K562 (cell line): Measurements from ENCODE around the gene KIR3DL2. TPM values are rescaled to one million over a fixed set of nuclear protein-coding genes. Genes with fewer than 3 reads are reported as not detected.
"Not testable (repeated sequence)": the region's sequence is repeated elsewhere in the genome, so short reads cannot be mapped to it uniquely, and the experiment has no call there.

ENCODE experiments used
- ATAC-seq: fragments of 200-7000 bp; cut with Tn5 transposase; 3 replicates; pipeline ENCODE4 v1.9.1; 2020; ENCODE audit warnings: moderate library complexity
- BruUV-seq: library from RNA; stranded (reverse); fragments of 400-500 nt; replicated peaks from 2 replicates; lab custom pipeline; 2021; lab: Mats Ljungman, UMichigan
- CTCF ChIA-PET: fragments of 300-600 bp; formaldehyde crosslinking; extraction: SDS; loops from one replicate; lab custom pipeline; 2021; ENCODE audit warnings: low intra/inter-chr PET ratio; lab: Yijun Ruan, JAX
- POLR2A ChIA-PET: fragments of 300-600, 350-650 bp; sonication (Branson Sonifier 250); formaldehyde crosslinking; extraction: SDS; loops from one replicate; lab custom pipeline; 2021; ENCODE audit warnings: antibody characterized with exemption, inconsistent platforms; lab: Yijun Ruan, JAX
- DNase-seq, 4 experiments: peaks; one replicate each; pipeline versions ENCODE4 v3.0.0 to v3.0.0-alpha.2; 2011 to 2018; ENCODE audit warnings: low spot score in 3 of 4, mixed read lengths in 3 of 4; ENCODE audit errors: extremely low read depth in 1 of 4
- FAIRE-seq: peaks from 2 replicates; lab custom pipeline; 2011; peaks lifted over from hg19 to GRCh38; lab: Jason Lieb, UNC
- H2AFZ ChIP-seq: 2 replicates; pipeline ENCODE4 v1.6.0; 2011; ENCODE audit warnings: low read depth, low read length, control low read depth, inconsistent platforms
- H3K27ac ChIP-seq: fragments of 200-600 bp; 3 replicates; pipeline ENCODE4 v1.8.0; 2011; ENCODE audit warnings: low read depth, mild to moderate bottlenecking, control low read depth, inconsistent platforms, low read length, moderate library complexity, mixed read lengths; ENCODE audit errors: extremely low read depth
- H3K27me3 ChIP-seq, 2 experiments: fragments of 300-600 bp in 1 of 2; 2 replicates in 1 of 2; 3 replicates in 1 of 2; pipeline versions ENCODE4 v1.6.0 to v1.8.0; 2011; ENCODE audit warnings: inconsistent platforms in 2 of 2, low read length in 2 of 2, mild to moderate bottlenecking in 1 of 2, mixed read lengths in 1 of 2, moderate library complexity in 1 of 2; ENCODE audit not compliant: control insufficient read depth in 2 of 2, insufficient read depth in 2 of 2
- H3K36me3 ChIP-seq: fragments of 300-600 bp; 3 replicates; pipeline ENCODE4 v1.8.0; 2011; ENCODE audit warnings: mild to moderate bottlenecking, low read length, inconsistent platforms; ENCODE audit not compliant: control insufficient read depth, insufficient read depth
- H3K4me1 ChIP-seq, 2 experiments: fragments of 200-600 bp in 1 of 2; replicated peaks in 1 of 2; 2 replicates in 1 of 2; 3 replicates in 1 of 2; pipeline versions ENCODE4 v1.5.1 to v1.8.0; 2011; ENCODE audit warnings: inconsistent platforms in 2 of 2, low read length in 2 of 2, mild to moderate bottlenecking in 1 of 2, mixed read lengths in 1 of 2, moderate library complexity in 1 of 2; ENCODE audit not compliant: control insufficient read depth in 2 of 2, insufficient read depth in 2 of 2
- H3K4me2 ChIP-seq: 2 replicates; pipeline ENCODE4 v1.6.1; 2011; ENCODE audit warnings: low read length, control low read depth, inconsistent platforms, mixed read lengths; ENCODE audit not compliant: insufficient read depth
- H3K4me3 ChIP-seq: fragments of 200-600 bp; sonication (generic), shearing (Covaris generic); 2 replicates; pipeline ENCODE4 v1.5.1; 2016; ENCODE audit warnings: control low read depth, inconsistent platforms
- H3K79me2 ChIP-seq: fragments of 200-600 bp; 3 replicates; pipeline ENCODE4 v1.8.0; 2011; ENCODE audit warnings: low read length, inconsistent platforms; ENCODE audit not compliant: control insufficient read depth, insufficient read depth
- H3K9ac ChIP-seq, 2 experiments: 2 replicates each; pipeline versions ENCODE4 v1.6.0 to v1.6.1; 2011; ENCODE audit warnings: low read depth in 2 of 2, low read length in 2 of 2, control low read depth in 1 of 2, inconsistent platforms in 1 of 2, mild to moderate bottlenecking in 1 of 2, mixed read lengths in 1 of 2; ENCODE audit not compliant: insufficient read depth in 1 of 2
- H3K9me1 ChIP-seq: one replicate; pipeline ENCODE4 v1.6.0; 2011; ENCODE audit warnings: inconsistent platforms, mild to moderate bottlenecking, low read length, moderate library complexity; ENCODE audit not compliant: control insufficient read depth, insufficient read depth
- H3K9me3 ChIP-seq: replicated peaks from 2 replicates; pipeline ENCODE4 v1.5.1; 2011; ENCODE audit warnings: low read depth, low read length, inconsistent platforms; ENCODE audit not compliant: control insufficient read depth, insufficient read depth
- H4K20me1 ChIP-seq: replicated peaks from 2 replicates; pipeline ENCODE4 v1.6.1; 2011; ENCODE audit warnings: low read length, inconsistent platforms, mixed read lengths; ENCODE audit not compliant: control insufficient read depth, insufficient read depth
- ATF1 ChIP-seq, 2 experiments: fragments of 450-650 bp in 1 of 2; IDR thresholded peaks; 2 replicates each; pipeline ENCODE4 v1.6.1; 2016; ENCODE audit warnings: missing compliant biosample characterization in 1 of 2, missing genetic modification characterization in 1 of 2
- HMG20A ChIP-seq: fragments of 450-650 bp; formaldehyde crosslinking; conservative IDR thresholded peaks from 2 replicates; pipeline ENCODE4 v1.4.0; 2020; ENCODE audit warnings: mild to moderate bottlenecking, mixed read lengths
- NBN ChIP-seq: fragments of 450-650 bp; IDR thresholded peaks from 2 replicates; pipeline ENCODE4 v1.6.1; 2016; ENCODE audit warnings: low read depth, mild to moderate bottlenecking
- ZNF830 ChIP-seq: fragments of 250-450 bp; sonication (Bioruptor Pico); IDR thresholded peaks from 2 replicates; pipeline ENCODE4 v1.5.0; 2021; ENCODE audit warnings: mild to moderate bottlenecking
- WGBS: fragments of 100-300 bp; shearing (Covaris generic); methylation state at CpG from one replicate; pipeline ENCODE4 v1.1.6; 2016; ENCODE audit warnings: low coverage, mixed read lengths; ENCODE audit not compliant: insufficient coverage; ENCODE audit errors: missing lambda C conversion rate; 5-methylcytosine and 5-hydroxymethylcytosine counted together
- in situ Hi-C: fragments of 300-500 bp; cut with MboI; formaldehyde crosslinking; loops from 4 replicates; pipeline ENCODE4 v1.15.0; 2018; ENCODE audit warnings: inconsistent platforms, mixed read lengths
- intact Hi-C: fragments of 100-400 bp; cut with micrococcal nuclease; formaldehyde crosslinking; loops from 2 replicates; pipeline ENCODE4 v1.14.2; 2022
- polyA plus RNA-seq, 8 experiments: library from polyadenylated mRNA; depleted of rRNA in 4 of 8; stranded (reverse) in 5 of 8; unstranded in 3 of 8; fragments of >200 nt; fragmentation: Nextera tagmentation in 2 of 8; fragmentation: Illumina TruSeq in 1 of 8; extraction: Ambion mirVana in 2 of 8; extraction: Trizol in 1 of 8; gene quantifications; 2 replicates each; pipeline versions ENCODE4 v1.2.1 to v1.2.3, GENCODE V29; 2011 to 2014; ENCODE audit warnings: inconsistent platforms in 1 of 8, missing spikeins in 1 of 8
- total RNA-seq, 7 experiments: library from RNA; depleted of rRNA in 6 of 7; stranded (reverse); fragments of >200 nt in 6 of 7; fragmentation: Illumina TruSeq in 2 of 7; extraction: Trizol in 2 of 7; gene quantifications; 2 replicates each; pipeline versions ENCODE4 v1.2.1 to v1.2.3, GENCODE V29; 2011 to 2021; ENCODE audit warnings: low replicate concordance in 1 of 7
- TF ChIP-seq, protein P1 (sequence below): fragments of 250-450 bp; sonication (Bioruptor Pico); IDR thresholded peaks from 2 replicates; pipeline ENCODE4 v1.5.1; 2021; ENCODE audit warnings: mild to moderate bottlenecking

Gene KIR3DL2
- total and polyA plus RNA-seq, 9 of the 15 experiments (the other 6 are each of a cell fraction or from before 2014, with no cell fraction given), result not detected

GRCh38 chr19:54893406-54893805 is 43.2 kb downstream of the KIR3DL2 start (continued):
- TF ChIP-seq HMG20A (CRISPR knock-in tag) (no peak), NBN (no peak), ATF1 (CRISPR knock-in tag; IDR thresholded peaks at IDR 0.05) (no peak), ATF1 (tag; IDR thresholded peaks at IDR 0.05) (no peak), ZNF830 (CRISPR knock-in tag) (no peak)
- TF ChIP-seq, protein P1, sequence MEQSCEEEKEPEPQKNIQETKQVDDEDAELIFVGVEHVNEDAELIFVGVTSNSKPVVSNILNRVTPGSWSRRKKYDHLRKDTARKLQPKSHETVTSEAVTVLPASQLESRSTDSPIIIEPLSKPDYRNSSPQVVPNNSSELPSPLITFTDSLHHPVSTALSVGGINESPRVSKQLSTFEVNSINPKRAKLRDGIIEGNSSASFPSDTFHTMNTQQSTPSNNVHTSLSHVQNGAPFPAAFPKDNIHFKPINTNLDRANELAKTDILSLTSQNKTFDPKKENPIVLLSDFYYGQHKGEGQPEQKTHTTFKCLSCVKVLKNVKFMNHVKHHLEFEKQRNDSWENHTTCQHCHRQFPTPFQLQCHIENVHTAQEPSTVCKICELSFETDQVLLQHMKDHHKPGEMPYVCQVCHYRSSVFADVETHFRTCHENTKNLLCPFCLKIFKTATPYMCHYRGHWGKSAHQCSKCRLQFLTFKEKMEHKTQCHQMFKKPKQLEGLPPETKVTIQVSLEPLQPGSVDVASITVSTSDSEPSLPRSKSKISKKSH, result no peak

DNA sequence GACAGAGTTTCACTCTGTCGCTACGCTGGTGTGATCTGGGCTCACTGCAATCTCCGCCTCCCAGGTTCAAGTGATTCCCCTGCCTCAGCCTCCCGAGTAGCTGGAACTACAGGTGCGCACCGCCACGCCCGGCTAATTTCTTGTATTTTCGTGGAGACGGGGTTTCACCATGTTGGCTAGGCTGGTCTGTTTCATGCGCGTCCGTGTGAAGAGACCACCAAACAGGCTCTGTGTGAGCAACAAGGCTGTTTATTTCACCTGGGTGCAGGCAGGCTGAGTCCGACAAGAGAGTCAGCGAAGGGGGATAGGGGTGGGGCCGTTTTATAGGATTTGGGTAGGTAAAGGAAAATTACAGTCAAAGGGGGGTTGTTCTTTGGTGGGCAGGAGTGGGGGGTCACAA is 43.9 kb downstream of the KIR3DL2 start:
- H3K9me1 ChIP-seq, in situ Hi-C loops, H3K4me3 ChIP-seq, H3K4me2 ChIP-seq, ATAC-seq, H4K20me1 ChIP-seq, BruUV-seq, POLR2A ChIA-PET, FAIRE-seq, H3K36me3 ChIP-seq, H2AFZ ChIP-seq, H3K27me3 ChIP-seq, intact Hi-C loops, H3K9ac ChIP-seq, H3K9me3 ChIP-seq, H3K4me1 ChIP-seq, H3K27ac ChIP-seq, H3K79me2 ChIP-seq, DNase-seq: not testable (repeated sequence)
- 45% methylated on average over 16 of the region's 16 CpGs for WGBS
- CTCF ChIA-PET, result interaction anchor here (0.6 to 0.7 kb wide), 2 partner anchors 25 to 569 kb away, joined by 3 read pairs; no protein-coding TSS in a partner anchor
